ENCODE data around the gene AKR1C3.
A peak's percentile ranks its signal among the peaks of the same experiment; 100 is the strongest.
"Not testable (repeated sequence)": the region's sequence is repeated elsewhere in the genome, so short reads cannot be mapped to it uniquely, and the experiment has no call there.

Gene AKR1C3

DNA sequence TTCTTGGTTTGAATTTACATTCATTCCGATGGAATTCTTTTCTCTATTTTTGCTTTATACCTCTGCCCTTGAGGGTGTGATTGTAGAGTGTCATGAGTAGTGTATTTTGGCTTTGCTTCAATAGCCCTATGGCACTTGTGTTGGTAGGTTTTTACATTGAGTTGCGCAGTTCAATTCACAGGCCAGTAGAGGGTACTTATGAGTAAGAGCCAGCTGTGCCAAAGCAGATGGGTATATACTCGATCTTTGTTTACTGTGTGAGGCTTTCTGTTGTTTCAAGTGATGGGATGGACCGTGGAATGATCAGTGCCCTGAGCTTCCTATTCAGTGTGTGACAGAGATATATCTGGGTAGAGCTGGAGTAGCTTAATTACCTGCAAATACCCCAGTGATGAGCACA lies 4.3 kb upstream of the AKR1C3 start:
- peak; percentile 44 for DNase-seq

DNA sequence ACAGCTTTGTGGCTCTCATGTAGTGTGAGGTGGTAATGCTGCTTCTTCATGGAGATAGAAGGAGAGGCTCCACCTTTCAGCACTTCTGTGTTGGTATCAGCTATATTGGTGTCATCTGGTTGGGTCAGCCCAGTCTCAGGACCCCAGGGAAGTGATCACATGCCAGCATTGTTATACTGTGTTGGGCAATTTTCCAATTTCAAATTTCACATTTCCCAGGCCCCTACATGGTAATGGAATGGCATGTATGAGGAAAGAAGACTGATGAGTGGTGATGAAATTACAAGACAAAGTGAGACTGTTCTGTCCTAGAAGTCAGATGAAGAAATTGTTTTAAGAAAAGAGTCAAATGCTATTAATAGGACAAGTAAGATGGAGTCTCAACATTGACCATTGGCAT lies 3.7 kb upstream of the AKR1C3 start:
- no peak for DNase-seq

DNA sequence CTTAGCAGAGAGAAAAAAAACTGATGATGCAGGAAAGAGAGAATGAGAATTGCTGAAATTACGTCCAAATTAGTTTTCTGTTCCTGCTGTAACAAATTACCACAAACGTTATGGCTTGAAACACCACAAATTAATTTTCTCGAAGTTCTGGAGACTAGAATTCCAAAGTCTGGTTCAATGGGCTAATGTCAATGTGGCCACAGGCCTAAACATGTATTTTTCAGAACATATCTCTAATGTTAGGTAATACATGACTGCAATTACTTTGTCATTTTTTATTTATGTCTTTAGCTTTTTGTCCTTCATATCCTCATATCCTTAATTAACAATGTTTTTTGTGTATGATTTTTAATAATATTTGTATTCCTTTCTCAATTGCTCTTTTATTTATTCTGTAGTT lies 3.0 kb upstream of the AKR1C3 start:
- no peak for DNase-seq

DNA sequence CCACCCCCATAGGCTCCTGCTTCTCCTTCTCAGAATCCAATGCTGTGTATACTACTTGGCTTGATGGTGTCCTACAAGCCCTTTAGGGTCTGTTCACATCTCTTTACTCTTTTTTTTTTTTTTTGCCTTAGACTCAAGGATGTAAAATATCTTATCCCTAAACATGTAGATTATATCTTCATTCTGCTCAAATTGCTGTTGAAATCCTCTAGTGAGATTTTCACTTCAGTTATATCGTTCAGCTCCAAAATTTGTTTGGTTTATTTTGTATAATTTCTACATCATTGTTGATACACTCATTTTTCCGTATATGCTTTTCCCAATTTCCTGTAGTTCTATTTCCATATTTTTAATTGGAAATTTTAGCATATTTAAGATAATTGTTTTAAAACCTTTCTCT lies 1.8 kb upstream of the AKR1C3 start:
- no peak for DNase-seq

DNA sequence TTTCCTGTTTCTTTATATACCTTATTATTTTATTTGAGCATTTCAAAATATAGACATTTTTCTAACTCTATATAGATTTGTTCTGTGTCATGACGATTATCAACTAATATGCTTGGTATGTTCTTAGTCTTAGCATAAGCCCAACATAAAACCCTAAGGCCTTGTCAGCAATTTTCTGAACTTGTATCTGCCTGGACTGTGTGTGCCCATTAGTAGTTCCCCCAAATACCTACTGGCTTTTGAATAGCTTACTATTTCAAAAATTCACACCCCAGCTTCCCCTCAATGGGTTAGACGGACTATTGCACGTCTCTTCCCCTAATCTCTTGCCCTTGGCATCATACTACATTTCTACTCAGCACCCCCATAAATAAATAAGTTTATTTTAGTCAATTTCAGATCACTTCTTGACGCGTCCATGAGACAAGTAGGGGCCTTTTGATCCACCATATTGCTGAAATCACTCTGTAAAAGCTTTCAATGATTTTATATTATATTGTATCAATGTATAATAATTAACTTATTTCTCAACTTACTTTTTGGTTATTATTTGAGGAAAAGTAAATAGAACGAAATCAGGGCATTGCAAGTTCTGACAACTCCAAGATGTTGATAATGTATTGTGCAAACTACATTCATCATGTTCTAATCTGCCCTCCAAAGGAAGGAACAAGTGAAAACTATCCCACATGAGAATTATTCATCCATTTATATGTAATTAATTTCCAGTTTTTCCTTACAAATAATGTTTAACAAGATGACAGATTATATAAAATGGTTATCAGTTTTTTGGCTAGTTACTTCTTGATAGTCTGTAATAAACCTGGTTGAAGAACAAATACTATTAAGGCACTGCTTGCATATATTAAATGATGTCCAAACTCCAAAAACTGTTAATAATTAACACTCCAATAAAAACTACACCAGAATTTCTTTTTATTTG lies 1.1 kb upstream of the AKR1C3 start:
- DNase-seq = no peak

DNA sequence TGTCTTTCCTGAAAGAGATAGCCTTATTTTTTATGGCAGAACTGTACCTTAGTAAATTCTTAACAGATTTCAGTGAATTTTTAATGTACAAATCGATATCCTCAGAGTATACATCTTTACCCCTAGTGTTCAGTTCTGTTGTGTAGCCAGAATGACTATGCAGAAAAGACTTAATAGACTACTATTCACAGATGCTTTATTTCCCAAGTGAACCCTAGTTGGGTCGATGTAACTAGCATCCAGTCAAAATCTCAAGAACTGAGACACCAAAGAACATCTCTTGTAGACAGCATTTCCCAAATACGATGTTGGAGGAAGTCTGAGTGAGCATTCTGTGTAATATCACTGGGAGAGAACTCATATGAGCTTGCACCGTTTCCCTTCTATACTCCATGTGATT lies 1.5 kb downstream of the AKR1C3 start:
- DNase-seq = no peak

DNA sequence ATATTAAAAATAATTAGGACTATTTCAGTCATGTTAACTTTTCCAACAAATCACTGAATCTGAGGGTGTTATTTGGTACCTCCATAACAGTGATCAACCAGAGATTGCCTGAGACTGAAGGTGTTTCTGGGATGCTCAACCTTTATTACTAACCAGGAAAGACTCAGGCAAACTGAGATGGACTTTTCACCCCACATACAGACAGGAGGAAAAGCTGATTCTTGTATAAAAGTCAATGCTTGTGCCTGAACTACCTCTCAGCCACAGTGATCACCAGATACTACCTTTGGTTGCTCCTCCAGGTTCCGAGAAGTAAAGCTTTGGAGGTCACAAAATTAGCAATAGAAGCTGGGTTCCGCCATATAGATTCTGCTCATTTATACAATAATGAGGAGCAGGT lies 1.9 kb downstream of the AKR1C3 start:
- DNase-seq = no peak

DNA sequence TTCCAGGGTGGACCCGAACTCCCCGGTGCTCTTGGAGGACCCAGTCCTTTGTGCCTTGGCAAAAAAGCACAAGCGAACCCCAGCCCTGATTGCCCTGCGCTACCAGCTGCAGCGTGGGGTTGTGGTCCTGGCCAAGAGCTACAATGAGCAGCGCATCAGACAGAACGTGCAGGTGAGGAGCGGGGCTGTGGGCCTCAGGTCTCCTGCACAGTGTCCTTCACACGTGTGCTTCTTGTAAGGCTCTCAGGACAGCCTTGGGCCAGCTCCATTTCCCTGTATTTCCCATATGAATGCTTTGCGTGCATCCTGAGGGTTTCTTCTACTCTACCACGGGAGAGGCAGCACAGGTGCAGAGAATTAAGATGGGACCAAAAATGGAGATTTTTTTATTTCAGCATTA lies 8.3 kb downstream of the AKR1C3 start:
- DNase-seq = not testable (repeated sequence)

DNA sequence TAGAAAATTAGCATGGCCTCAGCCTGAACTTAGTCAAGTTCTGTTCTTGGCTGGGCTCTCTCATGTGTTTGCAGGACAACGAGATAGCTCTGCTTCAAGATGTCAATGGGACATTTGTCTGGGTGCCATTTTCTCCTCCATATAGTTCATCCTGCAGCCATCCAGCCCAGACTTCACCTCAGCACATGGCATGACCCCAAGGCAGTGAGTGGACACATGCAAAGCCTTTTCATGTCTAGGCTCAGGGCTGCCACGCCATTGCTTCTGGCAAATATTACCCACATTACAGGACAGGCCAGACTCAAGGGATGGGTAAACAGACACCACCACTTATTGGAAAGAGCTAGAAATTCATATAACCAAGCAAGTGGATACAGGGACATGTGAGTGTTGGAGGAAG lies 9.3 kb downstream of the AKR1C3 start:
- DNase-seq = no peak

DNA sequence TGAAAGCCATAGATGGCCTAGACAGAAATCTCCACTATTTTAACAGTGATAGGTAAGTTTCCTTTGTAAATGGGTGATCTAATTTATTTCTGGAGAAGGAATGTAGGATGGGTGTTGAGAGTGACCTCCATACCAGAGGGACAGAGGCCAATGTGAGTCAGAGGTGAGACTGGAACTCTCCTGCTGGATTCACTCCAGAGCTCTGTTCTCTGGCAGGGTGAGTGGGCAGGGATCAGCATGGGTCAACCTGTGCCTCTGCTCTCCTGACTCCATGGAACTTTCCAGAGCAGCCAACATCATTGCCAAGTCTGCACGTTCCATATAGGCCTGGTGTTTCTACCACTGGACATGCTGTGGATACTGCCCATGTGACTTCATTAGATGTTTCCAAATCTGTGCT lies 11.4 kb downstream of the AKR1C3 start:
- no peak for DNase-seq

DNA sequence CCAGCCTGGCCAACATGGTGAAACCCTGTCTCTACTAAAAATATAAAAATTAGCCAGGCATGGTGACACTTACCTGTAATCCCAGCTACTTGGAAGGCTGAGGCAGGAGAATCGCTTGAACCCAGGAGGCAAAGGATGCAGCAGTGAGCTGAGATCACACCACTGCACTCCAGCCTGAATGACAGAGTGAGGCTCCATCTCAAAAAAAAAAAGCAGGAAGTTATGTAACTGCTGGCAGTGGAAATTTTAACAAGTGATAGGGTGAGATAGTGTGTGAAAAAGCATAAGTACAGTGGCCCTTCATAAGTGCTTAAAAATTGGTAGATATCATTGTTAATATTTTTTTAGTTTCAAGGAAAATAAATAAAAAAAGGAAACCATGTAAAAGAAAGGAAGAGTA lies 12.3 kb downstream of the AKR1C3 start:
- DNase-seq = no peak

DNA sequence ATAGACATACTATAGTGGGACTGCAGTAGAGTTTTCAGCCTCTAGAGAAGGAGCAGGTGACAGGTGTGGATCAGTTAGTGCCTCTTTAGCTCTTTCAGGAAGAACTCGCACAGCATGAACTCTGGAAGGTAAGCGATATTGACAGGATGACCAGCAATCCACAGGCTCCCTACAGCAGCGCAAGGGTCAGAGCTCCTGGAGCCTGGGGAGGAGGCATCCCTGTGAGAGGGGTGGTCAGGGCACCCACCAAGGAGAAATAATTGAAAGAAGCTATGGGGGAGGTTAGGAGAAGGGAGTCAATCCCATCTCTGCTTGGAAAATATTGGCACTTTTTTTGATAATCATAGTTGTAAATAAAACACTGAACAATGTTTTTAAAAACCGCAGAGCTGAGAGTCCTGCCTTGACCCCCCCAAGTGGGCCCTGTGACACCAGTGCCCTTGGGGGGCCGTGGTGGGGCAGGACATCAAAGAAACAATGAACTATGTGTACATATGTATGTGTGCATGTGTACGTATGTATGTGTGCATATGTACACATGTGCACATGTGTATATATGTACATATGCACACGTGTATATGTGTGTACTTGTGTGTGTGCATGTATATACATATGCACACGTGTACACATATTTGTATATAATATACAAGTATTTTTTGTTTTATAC lies 13.8 kb downstream of the AKR1C3 start:
- DNase-seq = no peak

DNA sequence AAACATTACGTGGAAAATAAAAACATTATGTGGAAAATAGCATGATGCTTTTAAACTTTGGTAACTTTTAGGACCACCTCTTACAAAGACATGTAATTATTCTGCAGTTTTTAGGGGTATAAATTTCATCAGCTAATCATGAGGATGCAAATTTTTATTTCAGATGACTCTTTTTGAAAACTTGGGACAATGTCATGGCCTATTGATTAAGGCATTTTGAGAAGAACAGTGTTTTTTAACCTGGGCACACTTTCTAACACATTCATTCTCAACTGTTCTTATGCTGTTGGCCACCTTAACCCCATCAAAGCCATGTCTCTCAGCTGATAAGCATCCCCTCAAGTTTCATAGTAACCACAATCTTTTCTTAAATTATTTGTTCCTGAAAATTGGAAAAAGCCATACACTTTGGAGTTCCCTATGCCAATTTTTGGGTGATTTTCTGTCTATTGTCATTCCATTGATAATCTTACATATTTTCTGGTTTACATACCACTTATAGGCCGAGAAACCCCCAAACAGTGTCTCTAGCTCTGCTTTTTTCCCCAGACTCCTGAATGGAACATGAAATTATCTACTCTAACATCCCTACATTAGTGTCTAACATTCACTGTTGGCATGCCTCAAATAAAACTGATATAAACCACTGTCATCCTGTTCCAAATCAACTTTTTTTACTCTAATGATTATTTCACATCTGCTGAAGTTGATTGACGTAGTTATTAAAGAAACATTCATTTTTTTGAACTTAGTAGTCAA lies 14.6 kb downstream of the AKR1C3 start:
- DNase-seq = no peak

DNA sequence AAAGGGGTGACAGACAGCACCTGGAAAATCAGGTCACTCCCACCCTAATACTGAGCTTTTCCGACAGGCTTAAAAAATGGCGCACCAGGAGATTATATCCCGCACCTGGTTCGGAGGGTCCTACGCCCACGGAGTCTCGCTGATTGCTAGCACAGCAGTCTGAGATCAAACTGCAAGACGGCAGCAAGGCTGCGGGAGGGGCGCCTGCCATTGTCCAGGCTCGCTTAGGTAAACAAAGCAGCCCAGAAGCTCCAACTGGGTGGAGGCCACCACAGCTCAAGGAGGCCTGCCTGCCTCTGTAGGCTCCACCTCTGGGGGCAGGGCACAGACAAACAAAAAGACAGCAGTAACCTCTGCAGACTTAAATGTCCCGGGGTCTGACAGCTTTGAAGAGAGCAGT lies 15.6 kb downstream of the AKR1C3 start:
- DNase-seq = not testable (repeated sequence)

DNA sequence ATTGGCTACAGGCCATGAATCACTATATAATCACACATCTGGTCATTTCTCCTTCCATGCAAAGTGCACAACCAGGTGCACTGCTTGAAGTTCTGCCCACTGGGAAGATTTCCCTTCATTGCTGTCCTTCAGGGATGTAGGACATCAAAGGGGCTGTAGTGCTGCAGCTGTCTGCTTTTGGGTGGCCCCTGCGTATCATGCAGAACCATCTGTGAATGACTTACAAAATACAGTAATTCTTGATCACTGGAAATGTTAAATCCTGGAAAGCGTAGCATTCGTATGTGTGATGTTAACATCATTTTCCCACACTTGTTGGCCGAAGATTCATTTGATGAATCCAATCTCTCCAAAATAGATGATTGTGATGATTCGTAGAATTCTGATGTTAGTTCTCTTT lies 22.4 kb downstream of the AKR1C3 start:
- no peak for DNase-seq

DNA sequence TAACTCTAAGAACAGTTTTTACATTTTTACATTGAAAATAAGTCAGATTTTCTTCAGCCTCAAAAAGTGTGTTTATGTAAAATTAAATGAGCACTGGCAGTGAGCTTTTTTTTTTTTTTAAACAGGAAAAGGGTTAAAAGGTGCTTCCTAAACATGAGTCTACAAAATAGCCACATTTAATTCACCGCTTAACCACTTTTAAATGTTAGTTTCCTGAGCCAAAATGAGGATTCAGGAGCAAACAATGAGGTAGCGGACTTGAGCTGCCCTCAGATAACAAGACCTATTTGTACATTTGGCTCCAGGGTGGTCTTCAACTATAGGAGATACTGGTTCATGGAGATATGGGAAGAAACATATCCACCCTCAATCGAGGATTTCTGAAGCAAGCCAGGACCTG lies 22.8 kb downstream of the AKR1C3 start:
- DNase-seq = no peak

DNA sequence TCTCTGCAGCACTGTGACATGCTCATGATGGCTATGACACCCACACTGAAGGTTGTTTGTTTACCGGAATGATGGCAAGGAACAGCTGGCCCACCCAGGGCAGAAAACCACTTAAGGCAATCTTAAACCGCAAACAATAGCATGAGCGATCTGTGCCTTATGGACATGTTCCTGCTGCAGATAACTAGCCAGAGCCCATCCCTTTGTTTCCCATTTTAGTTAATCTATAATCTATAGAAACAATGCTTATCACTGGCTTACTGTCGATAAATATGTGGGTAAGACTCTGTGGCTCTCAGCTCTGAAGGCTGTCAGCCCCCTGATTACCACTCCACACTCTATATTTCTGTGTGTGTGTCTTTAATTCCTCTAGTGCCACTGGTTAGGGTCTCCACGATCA lies 25.8 kb downstream of the AKR1C3 start:
- not testable (repeated sequence) for DNase-seq

DNA sequence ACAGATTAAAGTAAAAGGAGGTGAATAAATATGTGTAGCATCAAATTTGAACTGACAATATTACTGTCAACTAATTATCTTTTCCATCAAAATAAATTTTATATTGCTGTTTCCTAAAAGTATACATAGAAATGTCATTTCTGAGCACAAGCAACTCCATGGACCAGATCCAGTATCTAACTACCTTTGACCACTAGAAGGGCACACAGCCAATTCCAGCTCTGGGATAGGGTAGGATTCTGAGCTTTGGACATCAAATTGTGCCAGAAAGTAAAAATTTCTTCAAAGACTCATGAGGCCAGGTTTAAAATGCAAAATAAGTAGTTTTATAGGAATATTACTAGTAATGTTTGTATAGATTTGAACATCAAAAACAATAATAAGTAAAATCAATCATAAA lies 29.7 kb downstream of the AKR1C3 start:
- no peak for DNase-seq

DNA sequence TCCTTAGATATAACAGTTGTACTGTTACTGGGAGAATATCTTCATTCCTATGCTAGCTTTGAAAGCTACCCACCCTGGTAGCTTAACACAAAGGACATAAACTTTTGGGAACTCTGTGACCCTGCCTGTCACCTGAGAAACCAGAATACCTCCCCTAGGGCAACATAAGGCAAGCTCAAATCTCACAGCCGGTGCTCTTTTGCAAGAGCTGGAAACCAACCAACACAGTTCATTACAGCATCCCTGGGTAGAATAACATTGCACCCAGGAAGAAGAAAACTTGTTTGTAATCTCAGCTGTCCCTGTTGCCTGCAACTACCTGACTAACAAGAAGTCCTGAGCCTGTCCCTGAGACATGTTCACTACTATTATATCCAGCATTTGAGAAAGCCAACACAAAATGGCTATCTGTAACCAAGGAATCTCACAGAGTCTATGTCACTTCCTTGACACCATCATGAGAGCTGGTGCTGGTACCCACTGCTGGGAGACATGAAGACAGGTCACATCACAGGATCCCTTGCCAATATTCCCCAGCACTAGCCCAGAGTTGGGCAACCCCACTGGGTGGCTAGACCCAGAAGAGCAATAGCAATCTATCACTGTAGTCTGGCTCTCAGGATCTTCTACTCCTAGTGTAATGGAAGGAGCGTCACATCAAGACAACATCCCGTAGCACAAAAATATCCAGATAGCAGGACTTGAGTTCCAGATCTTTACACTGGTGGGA lies 31.3 kb downstream of the AKR1C3 start:
- no peak for DNase-seq

DNA sequence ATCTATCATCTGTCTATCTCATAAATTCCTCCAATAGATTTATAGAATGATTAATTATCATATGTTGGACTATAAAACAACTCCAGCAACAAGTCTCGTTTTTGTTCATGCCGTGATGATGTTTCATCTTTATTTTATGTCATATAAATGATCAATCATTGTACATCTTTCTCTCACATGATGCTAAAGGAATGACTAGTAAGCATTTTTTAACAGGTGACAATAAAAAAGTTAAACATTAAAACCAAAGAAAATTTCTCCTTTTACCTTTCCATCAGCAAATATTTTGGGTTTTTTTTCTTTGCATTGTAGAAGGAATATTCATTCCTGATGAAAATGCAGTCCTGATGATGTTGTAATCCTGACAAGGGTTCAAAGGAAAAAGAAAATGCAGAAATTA lies 41.4 kb downstream of the AKR1C3 start:
- no peak for DNase-seq

DNA sequence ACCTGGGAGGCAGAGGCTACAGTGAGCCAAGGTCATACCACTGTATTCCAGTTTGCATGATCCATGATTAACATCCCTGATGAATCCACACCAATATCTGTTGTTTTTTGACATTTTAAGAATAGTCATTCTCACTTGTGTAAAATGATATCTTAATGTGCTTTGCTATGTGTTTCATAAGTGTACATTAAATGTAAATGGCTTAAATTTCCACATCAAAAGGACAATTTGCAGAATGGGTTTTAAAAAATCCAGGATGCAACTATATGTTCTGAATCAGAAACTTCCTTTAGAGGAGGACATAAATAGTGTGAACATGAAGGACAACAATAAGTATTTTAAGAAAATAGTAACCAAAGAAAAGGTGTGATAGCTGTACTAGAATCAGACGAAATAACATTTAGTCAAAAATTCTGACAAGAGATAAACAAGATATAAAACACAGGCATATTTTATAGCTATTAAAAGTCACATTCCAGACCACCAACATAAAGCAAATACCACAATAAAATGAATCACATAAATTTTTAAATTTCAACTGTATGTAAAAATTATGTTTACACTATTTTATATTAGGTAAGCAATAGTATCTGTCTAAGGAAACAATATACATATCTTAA lies 42.4 kb downstream of the AKR1C3 start:
- DNase-seq = no peak

DNA sequence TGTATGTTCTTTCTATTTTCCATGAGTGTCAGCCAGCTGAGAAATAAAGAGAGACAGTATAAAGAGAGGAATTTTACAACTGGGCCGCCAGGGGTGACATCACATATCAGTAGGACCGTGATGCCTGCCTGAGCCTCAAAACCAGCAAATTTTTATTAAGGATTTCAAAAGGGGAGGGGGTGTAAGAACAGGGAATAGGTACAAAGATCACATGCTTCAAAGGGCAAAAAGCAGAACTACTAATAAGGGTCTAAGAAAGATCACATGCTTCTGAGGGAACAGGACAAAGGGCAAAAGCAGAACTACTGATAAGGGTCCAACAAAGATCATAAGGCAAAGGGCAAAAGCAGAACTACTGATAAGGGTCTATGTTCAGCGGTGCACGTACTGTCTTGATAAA lies 43.5 kb downstream of the AKR1C3 start:
- not testable (repeated sequence) for DNase-seq

DNA sequence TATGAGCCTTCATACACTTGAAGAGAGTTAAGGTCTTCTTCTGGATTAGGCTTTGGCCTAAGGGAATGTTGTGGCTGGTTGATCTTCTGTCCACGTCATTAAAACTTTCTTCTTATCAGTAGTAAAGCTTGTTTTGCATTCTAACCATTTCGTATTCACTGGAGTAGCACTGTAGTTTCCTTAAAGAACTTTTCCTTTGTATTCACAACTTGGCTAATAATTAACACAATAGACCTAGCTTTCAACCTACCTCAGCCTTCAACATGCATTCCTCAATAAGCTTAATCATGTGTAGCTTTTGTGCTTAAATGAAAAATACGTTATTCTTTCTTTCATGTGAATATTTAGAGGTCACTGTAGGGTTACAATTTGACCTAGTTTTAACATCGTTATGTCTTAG lies 48.0 kb downstream of the AKR1C3 start:
- no peak for DNase-seq
